ACC112 (cell line): ENCODE results near the gene FLII.
"Not testable (repeated sequence)": the region's sequence is repeated elsewhere in the genome, so short reads cannot be mapped to it uniquely, and the experiment has no call there.

ENCODE experiments used
- H2AFZ ChIP-seq: fragments of 200-600 bp; sonication (generic); one replicate; pipeline ENCODE4 v1.6.0; 2017; ENCODE audit warnings: antibody characterized with exemption, low read length; ENCODE audit not compliant: unreplicated experiment
- H3K27ac ChIP-seq: fragments of 200-600 bp; sonication (generic); 2 replicates; pipeline ENCODE4 v1.5.1; 2014; ENCODE audit warnings: low read depth, mild to moderate bottlenecking, antibody characterized with exemption, low read length, moderate library complexity
- H3K27me3 ChIP-seq: fragments of 200-600 bp; sonication (generic); 2 replicates; pipeline ENCODE4 v1.6.1; 2014; ENCODE audit warnings: mild to moderate bottlenecking, antibody characterized with exemption, low read length, moderate library complexity, mixed read lengths; ENCODE audit not compliant: insufficient read depth
- H3K36me3 ChIP-seq: fragments of 200-600 bp; sonication (generic); 2 replicates; pipeline ENCODE4 v1.6.1; 2016; ENCODE audit warnings: mild to moderate bottlenecking, antibody characterized with exemption, low read length, moderate library complexity, mixed read lengths; ENCODE audit not compliant: insufficient read depth
- H3K4me1 ChIP-seq: fragments of 200-600 bp; sonication (generic); one replicate; pipeline ENCODE4 v1.6.1; 2016; ENCODE audit warnings: low read length, mixed read lengths; ENCODE audit not compliant: insufficient read depth, unreplicated experiment, control insufficient read depth
- H3K4me3 ChIP-seq: fragments of 200-600 bp; sonication (generic); 2 replicates; pipeline ENCODE4 v1.5.1; 2014; ENCODE audit warnings: mild to moderate bottlenecking, low read depth, low read length
- H3K79me2 ChIP-seq: fragments of 200-600 bp; sonication (generic); one replicate; pipeline ENCODE4 v1.6.0; 2016; ENCODE audit warnings: low read length; ENCODE audit not compliant: control insufficient read depth, unreplicated experiment, insufficient read depth

The FLII gene

GRCh38 chr17:18258356-18259038 lies at the start of gene FLII:
Gene FLII (minus strand): TSS chr17:18258738. CDS start chr17:18258690, 48 bp downstream.
- Histone ChIP-seq H3K4me3 (peak within 1 kb of the TSS; percentile 95), H3K4me1 (peaks cover 30% of the 10 kb centered on the region), H2AFZ (peak within 1 kb of the TSS; percentile 99), H3K27ac (peak within 1 kb of the TSS; percentile 85), H3K79me2 (peaks cover 41% of the 10 kb centered on the region), H3K27me3 (no peaks in the 10 kb centered on the region), H3K36me3 (peaks cover 19% of the 10 kb centered on the region; the same call in 1 of the 2 replicates)

GRCh38 chr17:18303206-18303605 lies 44.7 kb upstream of the FLII start:
- H2AFZ ChIP-seq, H3K79me2 ChIP-seq, H3K4me3 ChIP-seq, H3K27me3 ChIP-seq, H3K27ac ChIP-seq: not testable (repeated sequence)
- H3K4me1 ChIP-seq, result peaks cover 12% of the 10 kb centered on the region
- peaks cover 27% of the 10 kb centered on the region; the same call in 1 of the 2 replicates for H3K36me3 ChIP-seq

GRCh38 chr17:18300725-18301480 lies 42.4 kb upstream of the FLII start:
- peaks cover 22% of the 10 kb centered on the region; the same call in 1 of the 2 replicates for H3K36me3 ChIP-seq
- H3K27me3 ChIP-seq, result no peaks in the 10 kb centered on the region
- no peak overlapping the region for H3K4me3 ChIP-seq
- peaks cover 12% of the 10 kb centered on the region for H3K4me1 ChIP-seq
- H3K27ac ChIP-seq, result 0 out of 2 replicates have a peak overlapping the region, but pooled peaks have one; percentile 18
- H3K79me2 ChIP-seq, result peaks cover 4% of the 10 kb centered on the region
- no peak overlapping the region for H2AFZ ChIP-seq

- peaks cover 26% of the 10 kb centered on the region for H3K36me3 ChIP-seq
- not testable (repeated sequence) for H3K27ac ChIP-seq, H3K79me2 ChIP-seq, H3K27me3 ChIP-seq, H3K4me3 ChIP-seq, H2AFZ ChIP-seq
- H3K4me1 ChIP-seq, result peaks cover 12% of the 10 kb centered on the region
Observed at GRCh38 chr17:18298061-18298460, 39.5 kb upstream of the FLII start.

- no peak overlapping the region for H3K27ac ChIP-seq
- no peaks in the 10 kb centered on the region for H3K4me1 ChIP-seq
- no peaks in the 10 kb centered on the region for H3K79me2 ChIP-seq
- no peak overlapping the region for H3K4me3 ChIP-seq
- no peaks in the 10 kb centered on the region for H3K27me3 ChIP-seq
- H3K36me3 ChIP-seq, result peaks cover 31% of the 10 kb centered on the region
- no peak overlapping the region for H2AFZ ChIP-seq
Observed at GRCh38 chr17:18291718-18292540, 33.4 kb upstream of the FLII start.

- Histone ChIP-seq H3K27me3 (no peaks in the 10 kb centered on the region), H2AFZ (no peak overlapping the region), H3K4me3 (no peak overlapping the region), H3K4me1 (no peaks in the 10 kb centered on the region), H3K79me2 (no peaks in the 10 kb centered on the region), H3K27ac (no peak overlapping the region), H3K36me3 (peaks cover 29% of the 10 kb centered on the region; the same call in 1 of the 2 replicates)
Observed at GRCh38 chr17:18285296-18285695, 26.8 kb upstream of the FLII start.

- no peaks in the 10 kb centered on the region for H3K27me3 ChIP-seq
- no peak overlapping the region for H3K4me3 ChIP-seq
- no peak overlapping the region for H2AFZ ChIP-seq
- no peak overlapping the region for H3K27ac ChIP-seq
- H3K36me3 ChIP-seq, result peaks cover 27% of the 10 kb centered on the region; the same call in 1 of the 2 replicates
- H3K79me2 ChIP-seq, result no peaks in the 10 kb centered on the region
- H3K4me1 ChIP-seq, result no peaks in the 10 kb centered on the region
Observed at GRCh38 chr17:18281788-18282187, 23.2 kb upstream of the FLII start.

GRCh38 chr17:18280766-18281371 lies 22.3 kb upstream of the FLII start:
- Histone ChIP-seq H3K4me3 (no peak overlapping the region), H3K36me3 (peaks cover 29% of the 10 kb centered on the region; the same call in 1 of the 2 replicates), H3K4me1 (no peaks in the 10 kb centered on the region), H2AFZ (no peak overlapping the region), H3K27me3 (no peaks in the 10 kb centered on the region), H3K79me2 (no peaks in the 10 kb centered on the region), H3K27ac (no peak overlapping the region)

- H3K79me2 ChIP-seq, result no peaks in the 10 kb centered on the region
- H3K4me1 ChIP-seq, result no peaks in the 10 kb centered on the region
- H3K36me3 ChIP-seq, result peaks cover 29% of the 10 kb centered on the region; the same call in 1 of the 2 replicates
- H3K4me3 ChIP-seq, result no peak overlapping the region
- no peak overlapping the region for H2AFZ ChIP-seq
- no peak overlapping the region for H3K27ac ChIP-seq
- H3K27me3 ChIP-seq, result no peaks in the 10 kb centered on the region
Observed at GRCh38 chr17:18280249-18280648, 21.7 kb upstream of the FLII start.

- no peak overlapping the region for H3K4me3 ChIP-seq
- no peaks in the 10 kb centered on the region for H3K27me3 ChIP-seq
- H3K79me2 ChIP-seq, result no peaks in the 10 kb centered on the region
- no peak overlapping the region for H3K27ac ChIP-seq
- H3K36me3 ChIP-seq, result peaks cover 29% of the 10 kb centered on the region; the same call in 1 of the 2 replicates
- H2AFZ ChIP-seq, result no peak overlapping the region
- no peaks in the 10 kb centered on the region for H3K4me1 ChIP-seq
Observed at GRCh38 chr17:18278867-18279266, 20.3 kb upstream of the FLII start.
